GM12874 (cell line): Measurements from ENCODE around the gene CTNNA3.

ENCODE experiments used
- CTCF ChIP-seq: IDR thresholded peaks from 2 replicates; pipeline ENCODE4 v1.5.1; 2011; ENCODE audit warnings: low read depth, mild to moderate bottlenecking, control low read depth, low read length, moderate library complexity; ENCODE audit not compliant: insufficient read depth

Gene CTNNA3

DNA sequence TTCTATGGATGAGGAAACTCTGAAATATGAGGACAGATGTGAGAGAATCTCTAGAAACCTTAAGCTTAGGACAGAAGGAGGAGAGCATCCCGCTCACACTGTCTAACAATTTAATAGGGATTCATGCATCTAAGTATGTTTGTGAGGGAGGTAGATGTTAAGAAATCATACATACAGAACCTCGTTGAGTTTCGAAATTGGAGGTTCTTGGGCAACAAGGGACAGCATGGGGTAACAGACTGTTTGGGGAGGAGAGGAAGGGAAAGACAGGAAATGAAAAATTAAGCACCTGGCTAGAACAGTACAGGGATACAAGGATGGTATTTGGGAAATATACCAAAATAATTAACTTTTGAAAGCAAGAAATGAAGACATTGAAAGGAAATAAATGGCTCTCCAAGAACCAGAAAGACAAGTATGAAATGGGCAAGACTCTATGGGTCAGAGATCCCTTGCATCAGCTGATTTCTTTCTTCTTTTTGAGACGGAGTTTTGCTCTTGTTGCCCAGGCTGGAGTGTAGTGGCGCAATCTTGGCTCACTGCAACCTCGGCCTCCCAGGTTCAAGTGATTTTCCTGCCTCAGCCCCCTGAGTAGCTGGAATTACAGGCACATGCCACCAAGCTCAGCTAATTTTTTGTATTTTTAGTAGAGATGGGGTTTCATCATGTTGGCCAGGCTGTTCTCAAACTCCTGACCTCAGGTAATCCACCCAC is 207.9 kb downstream of the CTNNA3 start:
- no peak for TF ChIP-seq CTCF

GRCh38 chr10:67487199-67487598 is 208.8 kb downstream of the CTNNA3 start:
- no peak for TF ChIP-seq CTCF

DNA sequence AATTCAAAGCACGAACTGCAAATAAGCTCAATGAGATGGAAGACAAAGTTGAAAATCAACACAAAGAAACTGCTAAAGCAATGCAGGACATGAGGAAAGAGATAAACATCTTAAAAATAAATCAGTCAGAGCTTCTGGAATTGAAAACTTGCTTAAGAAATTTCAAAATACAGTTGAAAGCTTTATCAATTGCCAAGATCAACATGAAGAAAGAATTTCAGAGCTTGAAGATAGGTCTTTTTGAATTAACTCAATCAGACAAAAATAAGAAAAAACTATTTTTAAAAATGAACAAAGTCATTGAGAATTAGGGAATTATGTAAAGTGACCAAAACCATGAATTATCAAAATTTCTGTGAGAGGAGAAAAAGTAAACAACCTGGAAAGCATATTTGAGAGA is 218.1 kb downstream of the CTNNA3 start:
- no peak for TF ChIP-seq CTCF

DNA sequence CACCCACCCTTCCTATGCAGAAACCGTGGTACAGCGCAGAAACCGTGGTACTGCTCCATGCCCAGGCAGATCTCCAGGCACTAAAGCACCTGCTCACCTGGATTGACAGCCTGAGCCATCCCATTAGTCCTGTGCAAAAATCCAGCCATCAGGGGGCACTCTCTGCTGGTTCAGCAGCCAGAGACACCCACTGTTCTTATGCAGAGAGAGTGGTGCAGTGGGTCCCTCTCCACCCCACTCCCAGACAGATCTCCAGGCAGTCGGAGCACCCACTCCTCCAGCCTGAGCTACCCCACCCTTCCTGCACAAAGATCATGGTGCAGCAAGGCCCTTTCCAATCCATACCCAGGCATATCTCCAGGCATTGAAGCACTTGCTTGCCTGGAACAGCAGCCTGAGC is 219.8 kb downstream of the CTNNA3 start:
- no peak for TF ChIP-seq CTCF

DNA sequence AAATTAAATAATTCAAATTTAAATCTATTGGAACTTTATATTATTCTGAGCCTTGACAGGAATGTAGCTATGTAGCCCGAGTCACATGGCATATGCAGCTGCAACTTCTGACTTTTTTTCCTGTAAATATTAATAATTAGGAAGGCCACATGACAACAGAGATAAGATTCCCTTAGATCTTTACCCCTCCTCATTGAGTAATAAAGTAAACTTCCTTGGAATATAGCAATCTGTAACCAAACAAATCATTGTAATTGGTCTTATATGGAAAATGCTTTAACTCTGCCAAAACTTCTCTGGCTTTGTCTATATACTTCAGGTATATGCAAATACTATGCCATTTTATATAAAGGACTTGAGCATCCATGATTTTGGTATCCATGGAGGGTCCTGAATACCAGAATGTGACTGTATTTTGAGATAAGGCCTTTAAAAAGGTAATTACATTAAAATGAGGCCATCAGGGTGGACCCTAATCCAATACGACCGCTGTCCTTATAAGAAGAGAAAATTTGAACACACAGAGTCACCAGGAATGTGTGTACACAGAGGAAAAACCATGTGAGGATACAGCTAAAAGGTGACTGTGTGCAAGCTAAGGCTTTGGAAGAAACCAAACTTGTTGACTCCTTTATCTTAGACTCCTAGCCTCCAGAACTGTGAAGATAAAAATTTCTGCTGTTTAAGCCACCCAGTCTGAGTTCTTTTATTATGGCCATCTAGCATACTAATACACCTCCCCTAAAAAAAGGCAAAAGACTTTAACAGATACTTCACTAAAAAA is 222.0 kb downstream of the CTNNA3 start:
- no peak for TF ChIP-seq CTCF

DNA sequence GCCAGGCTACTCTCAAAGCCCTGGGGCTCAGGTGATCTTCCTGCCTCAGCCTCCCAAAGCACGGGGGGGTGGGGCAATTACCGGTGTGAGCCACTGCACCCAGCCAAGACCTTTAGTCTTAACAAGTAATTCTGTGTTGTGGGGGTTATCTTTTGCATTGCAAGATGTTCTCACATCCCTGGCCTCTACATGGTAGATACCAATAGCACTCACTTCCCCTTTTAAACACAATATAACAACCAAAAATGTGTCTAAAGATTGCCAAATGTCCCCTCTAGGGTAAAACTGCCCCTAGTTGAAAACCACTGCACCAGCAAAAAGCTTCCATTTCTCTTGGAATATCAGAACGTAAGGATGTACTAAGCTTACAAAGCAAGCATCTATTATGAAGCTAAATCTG is 225.0 kb downstream of the CTNNA3 start:
- TF ChIP-seq CTCF = no peak

DNA sequence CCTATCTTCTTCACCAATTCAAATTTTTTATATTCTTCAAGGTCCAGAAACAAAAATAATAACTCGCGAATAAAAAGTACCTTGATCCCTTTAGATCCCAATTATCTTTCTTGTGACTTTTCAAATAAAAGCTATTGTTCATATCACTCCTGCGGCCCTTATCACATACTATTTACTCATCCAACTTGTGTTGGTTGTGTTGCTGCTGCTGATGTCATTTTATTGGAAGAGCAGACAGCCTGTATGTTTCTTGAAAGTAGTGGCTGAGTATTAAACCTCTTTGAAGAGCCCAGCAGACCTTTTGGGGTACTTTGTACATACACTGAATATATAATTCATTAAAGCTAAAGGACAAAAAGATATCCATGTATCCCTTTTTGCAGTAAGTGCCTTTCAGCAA is 231.7 kb downstream of the CTNNA3 start:
- TF ChIP-seq CTCF = no peak
